HPDE6-E6E7 (cell line): ENCODE data around the gene CCL24.
"Not testable (repeated sequence)": the region's sequence is repeated elsewhere in the genome, so short reads cannot be mapped to it uniquely, and the experiment has no call there.

ENCODE experiments used
- DNase-seq: peaks from one replicate; pipeline ENCODE4 v3.0.0; 2011; ENCODE audit warnings: missing footprints; ENCODE audit errors: extremely low spot score

The CCL24 gene

DNA sequence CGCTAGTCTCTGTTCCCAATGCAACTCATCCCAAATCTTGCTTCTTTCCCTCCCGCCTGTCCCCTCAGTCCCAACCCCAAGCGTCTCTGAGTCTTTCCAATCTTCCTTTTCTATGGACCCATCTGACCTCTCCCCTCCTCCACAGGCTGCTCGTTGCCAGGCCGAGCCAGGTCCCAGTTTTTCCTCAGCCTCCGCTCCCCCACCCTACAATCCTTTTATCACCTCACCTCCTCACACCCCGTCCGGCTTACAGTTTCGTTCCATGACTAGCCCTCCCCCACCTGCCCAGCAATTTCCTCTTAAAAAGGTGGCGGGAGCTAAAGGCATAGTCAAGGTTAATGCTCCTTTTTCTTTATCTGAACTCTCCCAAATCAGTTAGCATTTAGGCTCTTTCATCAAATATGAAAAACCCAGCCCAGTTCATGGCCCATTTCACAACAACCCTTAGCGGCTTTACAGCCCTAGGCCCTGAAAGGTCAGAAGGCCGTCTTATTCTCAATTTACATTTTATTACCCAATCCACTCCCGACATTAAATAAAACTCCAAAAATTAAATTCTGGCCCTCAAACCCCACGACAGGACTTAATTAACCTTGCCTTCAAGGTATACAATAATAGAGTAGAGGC lies 32.8 kb downstream of the CCL24 start:
- DNase-seq, result not testable (repeated sequence)

- DNase-seq, result not testable (repeated sequence)
Measured at GRCh38 chr7:75779516-75779915, 34.1 kb downstream of the CCL24 start.

- not testable (repeated sequence) for DNase-seq
Measured at GRCh38 chr7:75779035-75779434, 34.6 kb downstream of the CCL24 start.

GRCh38 chr7:75776295-75776971 lies 37.2 kb downstream of the CCL24 start:
- DNase-seq, result no peak

- not testable (repeated sequence) for DNase-seq
Measured at GRCh38 chr7:75773958-75774357, 39.6 kb downstream of the CCL24 start.

DNA sequence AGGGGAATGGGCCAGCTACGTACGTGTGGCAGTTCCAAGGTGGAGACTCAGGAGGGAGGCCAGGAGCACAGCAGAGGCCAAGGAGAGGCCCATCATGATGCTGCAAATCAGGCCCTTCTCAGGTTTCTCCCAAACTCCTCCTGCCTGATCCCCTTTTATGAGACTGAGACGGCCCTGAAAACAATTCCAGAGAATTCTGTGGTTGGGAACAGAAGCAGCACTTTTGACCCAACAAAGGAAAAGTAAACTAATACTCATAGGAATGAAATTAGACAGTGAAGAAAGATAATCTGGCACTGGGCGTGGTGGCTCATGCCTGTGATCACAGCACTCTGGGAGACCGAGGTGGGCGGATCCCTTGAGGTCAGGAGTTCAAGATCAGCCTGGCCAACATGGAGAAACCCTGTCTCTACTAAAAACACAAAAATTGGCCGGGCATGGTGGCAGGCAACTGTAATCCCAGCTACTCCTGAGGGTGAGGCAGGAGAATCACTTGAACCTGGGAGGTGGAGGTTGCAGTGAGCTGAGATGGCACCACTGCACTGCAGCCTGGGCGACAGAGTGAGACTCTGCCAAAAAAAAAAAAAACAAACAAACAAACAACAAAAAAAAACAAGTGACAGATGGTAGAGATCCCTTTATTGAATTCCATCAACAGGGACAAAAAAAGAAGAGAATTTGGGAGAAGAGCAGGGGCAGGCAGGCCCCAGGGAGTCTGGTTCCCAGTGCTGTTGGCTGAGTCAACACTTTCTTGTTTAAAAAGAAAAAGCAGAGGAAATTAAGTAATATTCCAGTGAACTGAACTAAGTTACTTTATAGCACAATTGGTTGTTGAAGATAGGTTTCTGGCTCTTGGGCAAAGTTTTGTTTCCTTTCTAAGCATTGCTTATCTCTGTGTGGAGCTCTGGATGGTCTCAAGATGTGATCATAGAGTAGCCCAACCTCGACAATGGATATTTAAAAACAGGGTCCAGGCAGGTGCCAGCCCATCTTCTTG lies 41.2 kb downstream of the CCL24 start, which contains the start of gene CCL26:
Gene CCL26, minus strand, starts transcription at position 131 of the 997 bp plus-strand sequence. Its CDS starts 35 bp downstream, at position 96.
- DNase-seq, result no peak

DNA sequence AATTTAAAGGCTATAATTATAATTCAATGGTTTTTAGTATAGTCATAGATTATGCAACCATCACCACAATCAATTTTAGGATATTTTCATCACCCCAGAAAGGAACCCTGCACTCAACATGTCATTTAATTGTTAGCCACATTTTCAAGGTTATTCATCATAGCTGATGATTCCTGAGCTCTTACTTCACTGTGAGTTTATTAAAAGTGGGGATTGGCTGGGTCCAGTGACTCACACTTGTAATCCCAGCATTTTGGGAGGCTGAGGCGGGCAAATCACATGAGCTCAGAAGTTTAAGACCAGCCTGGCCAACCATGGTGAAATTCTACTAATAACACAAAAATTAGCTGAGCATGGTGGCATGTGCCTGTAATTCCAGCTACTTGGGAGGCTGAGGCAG lies 42.4 kb downstream of the CCL24 start:
- DNase-seq, result no peak

DNA sequence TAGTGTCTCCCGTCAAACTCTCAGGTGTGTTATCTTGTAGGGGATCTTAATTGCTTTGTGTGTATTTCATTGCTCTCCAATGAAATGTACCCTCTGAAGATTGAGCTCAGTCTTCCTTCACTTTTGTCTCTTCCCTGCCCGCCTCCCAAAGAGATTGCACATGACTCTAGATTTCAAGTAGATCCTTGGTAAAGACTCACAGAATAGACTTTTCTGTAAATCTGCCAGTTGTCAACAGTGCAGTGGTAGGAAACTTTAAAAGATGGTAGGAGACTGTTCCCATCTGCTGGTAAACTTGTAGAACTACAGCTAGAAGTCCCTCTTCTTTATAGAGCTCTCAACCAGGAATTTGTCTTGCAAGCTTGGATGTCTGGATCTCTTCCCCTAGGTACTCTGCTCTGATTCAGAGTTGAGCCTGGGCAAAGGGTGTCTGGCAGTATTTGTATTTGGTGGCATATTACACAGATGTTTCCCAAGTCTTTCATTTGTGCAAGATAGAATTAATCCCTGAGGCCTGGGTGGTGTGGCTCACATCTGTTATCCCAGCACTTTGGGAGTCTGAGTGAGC lies 51.2 kb downstream of the CCL24 start:
- DNase-seq, result peak; percentile 81

DNA sequence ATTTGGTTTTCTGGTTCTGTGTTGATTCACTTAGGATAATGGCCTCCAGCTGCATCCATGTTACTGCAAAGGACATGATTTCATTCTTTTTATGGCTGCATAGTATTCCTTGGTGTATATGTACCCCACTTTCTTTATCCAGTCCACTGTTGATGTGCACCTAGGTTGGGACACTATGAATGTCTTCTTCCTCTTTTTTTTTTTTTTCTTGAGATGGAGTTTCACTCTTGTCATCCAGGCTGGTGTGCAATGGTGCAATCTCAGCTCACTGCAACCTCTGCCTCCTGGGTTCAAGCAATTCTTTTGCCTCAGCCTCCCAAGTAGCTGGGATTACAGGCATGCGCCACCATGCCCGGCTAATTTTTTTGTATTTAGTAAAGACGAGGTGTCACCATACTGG lies 51.8 kb downstream of the CCL24 start:
- not testable (repeated sequence) for DNase-seq
